NB4 (cell line): ENCODE data around the gene KRT16.
"Not testable (repeated sequence)": the region's sequence is repeated elsewhere in the genome, so short reads cannot be mapped to it uniquely, and the experiment has no call there.

Source experiments
- CTCF ChIP-seq: IDR thresholded peaks from one replicate; pipeline ENCODE4 v1.5.1; 2012; ENCODE audit warnings: low read depth, low read length
- MAX ChIP-seq: IDR thresholded peaks from 2 replicates; pipeline ENCODE4 v1.6.1; 2011; ENCODE audit warnings: low read depth, low read length
- MYC ChIP-seq: IDR thresholded peaks from 2 replicates; pipeline ENCODE4 v1.6.1; 2011; ENCODE audit warnings: low read depth, low read length
- POLR2A ChIP-seq: IDR thresholded peaks from 2 replicates; pipeline ENCODE4 v1.6.1; 2011; ENCODE audit warnings: mild to moderate bottlenecking; ENCODE audit not compliant: insufficient read length; ENCODE audit errors: extremely low read depth

- not testable (repeated sequence) for TF ChIP-seq POLR2A, CTCF, MAX, MYC
These were observed 2.5 kb downstream of the KRT16 start for GRCh38 chr17:41610061-41610517.
